ENCODE results near the gene SH2D7.

Gene SH2D7

GRCh38 chr15:78112551-78112950, 20.2 kb downstream of the SH2D7 start:
- Mint-ChIP-seq H3K27ac (no peak overlapping the region), H3K27me3 (no peaks in the 10 kb centered on the region), H3K4me1 (peaks cover 11% of the 10 kb centered on the region), H3K9me3 (no peaks in the 10 kb centered on the region), H3K36me3 (ENCODE audit: low read depth) (no peaks in the 10 kb centered on the region), H3K4me3 (no peak overlapping the region)
- ATAC-seq = no peak
- no peak for DNase-seq

GRCh38 chr15:78120523-78120922, 28.2 kb downstream of the SH2D7 start:
- DNase-seq (no peak), ATAC-seq (no peak)
- Mint-ChIP-seq H3K27me3 (no peaks in the 10 kb centered on the region), H3K4me1 (no peaks in the 10 kb centered on the region), H3K9me3 (no peaks in the 10 kb centered on the region), H3K4me3 (no peak overlapping the region), H3K36me3 (ENCODE audit: low read depth) (no peaks in the 10 kb centered on the region), H3K27ac (no peak overlapping the region)

GRCh38 chr15:78125267-78125666, 32.9 kb downstream of the SH2D7 start:
- H3K4me1 Mint-ChIP-seq = no peaks in the 10 kb centered on the region
- ATAC-seq (no peak), DNase-seq (no peak)
- no peaks in the 10 kb centered on the region for H3K9me3 Mint-ChIP-seq
- H3K27me3 Mint-ChIP-seq = peaks cover 2% of the 10 kb centered on the region
- H3K27ac Mint-ChIP-seq = no peak overlapping the region
- H3K36me3 Mint-ChIP-seq (ENCODE audit: low read depth) = no peaks in the 10 kb centered on the region
- H3K4me3 Mint-ChIP-seq = no peak overlapping the region

GRCh38 chr15:78127882-78128281, 35.5 kb downstream of the SH2D7 start:
- no peaks in the 10 kb centered on the region for H3K9me3 Mint-ChIP-seq
- H3K27ac Mint-ChIP-seq = no peak overlapping the region
- H3K27me3 Mint-ChIP-seq = peaks cover 2% of the 10 kb centered on the region
- no peak for DNase-seq
- H3K36me3 Mint-ChIP-seq (ENCODE audit: low read depth) = no peaks in the 10 kb centered on the region
- H3K4me3 Mint-ChIP-seq = no peak overlapping the region
- ATAC-seq = no peak
- H3K4me1 Mint-ChIP-seq = peaks cover 12% of the 10 kb centered on the region

GRCh38 chr15:78129077-78129750, 36.9 kb downstream of the SH2D7 start:
- peak overlapping the region; percentile 64 for H3K27ac Mint-ChIP-seq
- peaks cover 2% of the 10 kb centered on the region for H3K27me3 Mint-ChIP-seq
- no peak overlapping the region for H3K4me3 Mint-ChIP-seq
- H3K9me3 Mint-ChIP-seq = no peaks in the 10 kb centered on the region
- DNase-seq (no peak), ATAC-seq (no peak)
- H3K4me1 Mint-ChIP-seq = peaks cover 23% of the 10 kb centered on the region
- H3K36me3 Mint-ChIP-seq (ENCODE audit: low read depth) = no peaks in the 10 kb centered on the region

- H3K4me3 Mint-ChIP-seq = peak overlapping the region; percentile 67
- no peaks in the 10 kb centered on the region for H3K9me3 Mint-ChIP-seq
- H3K4me1 Mint-ChIP-seq = peaks cover 23% of the 10 kb centered on the region
- no peak overlapping the region for H3K27ac Mint-ChIP-seq
- ATAC-seq (no peak), DNase-seq (no peak)
- H3K27me3 Mint-ChIP-seq = peaks cover 2% of the 10 kb centered on the region
- no peaks in the 10 kb centered on the region for H3K36me3 Mint-ChIP-seq (ENCODE audit: low read depth)
These were observed 37.5 kb downstream of the SH2D7 start for GRCh38 chr15:78129751-78130287.

- Mint-ChIP-seq H3K36me3 (ENCODE audit: low read depth) (no peaks in the 10 kb centered on the region), H3K27ac (no peak overlapping the region), H3K9me3 (no peaks in the 10 kb centered on the region), H3K27me3 (peaks cover 2% of the 10 kb centered on the region), H3K4me3 (peak overlapping the region; percentile 67), H3K4me1 (peaks cover 23% of the 10 kb centered on the region)
- ATAC-seq (peak; percentile 20), DNase-seq (peak; percentile 30)
These were observed 38.3 kb downstream of the SH2D7 start for GRCh38 chr15:78130466-78131294.

GRCh38 chr15:78131295-78132061, 39.1 kb downstream of the SH2D7 start, which contains the start of gene CIB2:
CIB2 (minus strand) TSS chr15:78131445; CDS start chr15:78131215, 230 bp downstream.
- Mint-ChIP-seq H3K9me3 (no peaks in the 10 kb centered on the region), H3K27ac (peak within 1 kb of the TSS; percentile 64), H3K36me3 (ENCODE audit: low read depth) (no peaks in the 10 kb centered on the region), H3K4me1 (peaks cover 23% of the 10 kb centered on the region), H3K27me3 (peaks cover 2% of the 10 kb centered on the region), H3K4me3 (peak within 1 kb of the TSS; percentile 81)
- ATAC-seq (peak; percentile 81), DNase-seq (peak; percentile 84)

- ATAC-seq = no peak
- Mint-ChIP-seq H3K4me3 (no peak overlapping the region), H3K27ac (no peak overlapping the region), H3K36me3 (ENCODE audit: low read depth) (no peaks in the 10 kb centered on the region), H3K27me3 (peaks cover 2% of the 10 kb centered on the region), H3K4me1 (peaks cover 23% of the 10 kb centered on the region), H3K9me3 (no peaks in the 10 kb centered on the region)
- DNase-seq = no peak
These were observed 41.4 kb downstream of the SH2D7 start for GRCh38 chr15:78133801-78134200.

GRCh38 chr15:78139578-78139977, 47.2 kb downstream of the SH2D7 start:
- ATAC-seq (no peak), DNase-seq (no peak)
- no peaks in the 10 kb centered on the region for H3K4me1 Mint-ChIP-seq
- H3K36me3 Mint-ChIP-seq (ENCODE audit: low read depth) = no peaks in the 10 kb centered on the region
- no peak overlapping the region for H3K4me3 Mint-ChIP-seq
- no peaks in the 10 kb centered on the region for H3K27me3 Mint-ChIP-seq
- H3K27ac Mint-ChIP-seq = no peak overlapping the region
- no peaks in the 10 kb centered on the region for H3K9me3 Mint-ChIP-seq

GRCh38 chr15:78140292-78140691, 47.9 kb downstream of the SH2D7 start:
- Mint-ChIP-seq H3K4me3 (no peak overlapping the region), H3K27ac (no peak overlapping the region)
- ATAC-seq = no peak

GRCh38 chr15:78142332-78142731, 50.0 kb downstream of the SH2D7 start:
- Mint-ChIP-seq H3K27ac (no peak overlapping the region), H3K27me3 (no peaks in the 10 kb centered on the region), H3K9me3 (no peaks in the 10 kb centered on the region), H3K4me3 (no peak overlapping the region), H3K4me1 (peaks cover 9% of the 10 kb centered on the region), H3K36me3 (ENCODE audit: low read depth) (no peaks in the 10 kb centered on the region)
- no peak for ATAC-seq
- no peak for DNase-seq

More at GRCh38 chr15:78140292-78140691, 47.9 kb downstream of the SH2D7 start:
- no peaks in the 10 kb centered on the region for H3K9me3 Mint-ChIP-seq
- H3K27me3 Mint-ChIP-seq = no peaks in the 10 kb centered on the region
- no peaks in the 10 kb centered on the region for H3K36me3 Mint-ChIP-seq (ENCODE audit: low read depth)
- no peaks in the 10 kb centered on the region for H3K4me1 Mint-ChIP-seq
- DNase-seq = no peak

GRCh38 chr15:78146425-78147154, 54.2 kb downstream of the SH2D7 start:
- H3K4me3 Mint-ChIP-seq = no peak overlapping the region
- ATAC-seq (no peak), DNase-seq (no peak)
- H3K27me3 Mint-ChIP-seq = no peaks in the 10 kb centered on the region
- no peak overlapping the region for H3K27ac Mint-ChIP-seq
- peaks cover 7% of the 10 kb centered on the region for H3K36me3 Mint-ChIP-seq (ENCODE audit: low read depth)
- H3K4me1 Mint-ChIP-seq = peaks cover 34% of the 10 kb centered on the region
- H3K9me3 Mint-ChIP-seq = no peaks in the 10 kb centered on the region

GRCh38 chr15:78147566-78147965, 55.2 kb downstream of the SH2D7 start:
- Mint-ChIP-seq H3K4me1 (peaks cover 36% of the 10 kb centered on the region), H3K9me3 (no peaks in the 10 kb centered on the region), H3K4me3 (peak overlapping the region; percentile 54), H3K27me3 (no peaks in the 10 kb centered on the region), H3K36me3 (ENCODE audit: low read depth) (peaks cover 8% of the 10 kb centered on the region), H3K27ac (no peak overlapping the region)
- no peak for ATAC-seq
- no peak for DNase-seq

All from activated naive CD8-positive, alpha-beta T cell treated with anti-CD3 and anti-CD28 coated beads, Interleukin-2, amount 50 U/mL, for 24 hours (primary cell).